AG04450 (cell line): ENCODE data around the gene HIF1A. TPM values are rescaled to one million over a fixed set of nuclear protein-coding genes. Genes with fewer than 3 reads are reported as not detected.

Experiments
- CTCF ChIA-PET: fragments of 300-600, 350-600 bp; formaldehyde crosslinking; extraction: SDS; loops from one replicate; lab custom pipeline; 2022; ENCODE audit warnings: antibody characterized with exemption, inconsistent platforms; lab: Charles Lee
- POLR2A ChIA-PET: fragments of 350-600 bp; formaldehyde crosslinking; extraction: SDS; loops from one replicate; lab custom pipeline; 2021; ENCODE audit warnings: antibody characterized with exemption, inconsistent platforms; lab: Yijun Ruan, JAX
- DNase-seq: peaks from one replicate; pipeline ENCODE4 v3.0.0-alpha.2; 2011; ENCODE audit warnings: low read depth, low spot score
- H3K27ac ChIP-seq: one replicate; pipeline ENCODE4 v1.5.1; 2012; ENCODE audit warnings: low read depth, low read length, control low read depth
- H3K27me3 ChIP-seq: one replicate; pipeline ENCODE4 v1.6.0; 2012; ENCODE audit warnings: low read length; ENCODE audit not compliant: control insufficient read depth, insufficient read depth
- H3K4me3 ChIP-seq: 2 replicates; pipeline ENCODE4 v1.5.1; 2011; ENCODE audit warnings: mild to moderate bottlenecking, low read depth, low read length, control low read depth
- H3K9me3 ChIP-seq: 2 replicates; pipeline ENCODE4 v1.5.1; 2012; ENCODE audit warnings: low read length; ENCODE audit not compliant: control insufficient read depth, insufficient read depth
- polyA plus RNA-seq: library from polyadenylated mRNA; depleted of rRNA; stranded (reverse); fragments of >200 nt; gene quantifications from 2 replicates; pipeline ENCODE4 v1.2.3, GENCODE V29; 2011
- TF ChIP-seq, protein P1 (sequence below): IDR thresholded peaks from 2 replicates; pipeline ENCODE4 v1.5.1; 2011; ENCODE audit warnings: low read depth, low read length, control low read depth, inconsistent platforms

Gene HIF1A
- polyA plus RNA-seq, 1 experiment, result 210 TPM

GRCh38 chr14:61649283-61649682, 46.0 kb upstream of the HIF1A start:
- POLR2A ChIA-PET, result no interaction called here
- Histone ChIP-seq H3K9me3 (no peaks in the 10 kb centered on the region), H3K27me3 (no peaks in the 10 kb centered on the region), H3K27ac (no peak overlapping the region), H3K4me3 (no peak overlapping the region)
- CTCF ChIA-PET, result no interaction called here
- DNase-seq, result no peak
- TF ChIP-seq, protein P1, sequence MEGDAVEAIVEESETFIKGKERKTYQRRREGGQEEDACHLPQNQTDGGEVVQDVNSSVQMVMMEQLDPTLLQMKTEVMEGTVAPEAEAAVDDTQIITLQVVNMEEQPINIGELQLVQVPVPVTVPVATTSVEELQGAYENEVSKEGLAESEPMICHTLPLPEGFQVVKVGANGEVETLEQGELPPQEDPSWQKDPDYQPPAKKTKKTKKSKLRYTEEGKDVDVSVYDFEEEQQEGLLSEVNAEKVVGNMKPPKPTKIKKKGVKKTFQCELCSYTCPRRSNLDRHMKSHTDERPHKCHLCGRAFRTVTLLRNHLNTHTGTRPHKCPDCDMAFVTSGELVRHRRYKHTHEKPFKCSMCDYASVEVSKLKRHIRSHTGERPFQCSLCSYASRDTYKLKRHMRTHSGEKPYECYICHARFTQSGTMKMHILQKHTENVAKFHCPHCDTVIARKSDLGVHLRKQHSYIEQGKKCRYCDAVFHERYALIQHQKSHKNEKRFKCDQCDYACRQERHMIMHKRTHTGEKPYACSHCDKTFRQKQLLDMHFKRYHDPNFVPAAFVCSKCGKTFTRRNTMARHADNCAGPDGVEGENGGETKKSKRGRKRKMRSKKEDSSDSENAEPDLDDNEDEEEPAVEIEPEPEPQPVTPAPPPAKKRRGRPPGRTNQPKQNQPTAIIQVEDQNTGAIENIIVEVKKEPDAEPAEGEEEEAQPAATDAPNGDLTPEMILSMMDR, result no peak

- Histone ChIP-seq H3K27ac (no peak overlapping the region), H3K9me3 (no peaks in the 10 kb centered on the region), H3K4me3 (no peak overlapping the region), H3K27me3 (no peaks in the 10 kb centered on the region)
- TF ChIP-seq, protein P1, result no peak
- ChIA-PET POLR2A (no interaction called here), CTCF (no interaction called here)
- DNase-seq, result no peak
Observed at GRCh38 chr14:61651355-61651754, 44.0 kb upstream of the HIF1A start.

DNA sequence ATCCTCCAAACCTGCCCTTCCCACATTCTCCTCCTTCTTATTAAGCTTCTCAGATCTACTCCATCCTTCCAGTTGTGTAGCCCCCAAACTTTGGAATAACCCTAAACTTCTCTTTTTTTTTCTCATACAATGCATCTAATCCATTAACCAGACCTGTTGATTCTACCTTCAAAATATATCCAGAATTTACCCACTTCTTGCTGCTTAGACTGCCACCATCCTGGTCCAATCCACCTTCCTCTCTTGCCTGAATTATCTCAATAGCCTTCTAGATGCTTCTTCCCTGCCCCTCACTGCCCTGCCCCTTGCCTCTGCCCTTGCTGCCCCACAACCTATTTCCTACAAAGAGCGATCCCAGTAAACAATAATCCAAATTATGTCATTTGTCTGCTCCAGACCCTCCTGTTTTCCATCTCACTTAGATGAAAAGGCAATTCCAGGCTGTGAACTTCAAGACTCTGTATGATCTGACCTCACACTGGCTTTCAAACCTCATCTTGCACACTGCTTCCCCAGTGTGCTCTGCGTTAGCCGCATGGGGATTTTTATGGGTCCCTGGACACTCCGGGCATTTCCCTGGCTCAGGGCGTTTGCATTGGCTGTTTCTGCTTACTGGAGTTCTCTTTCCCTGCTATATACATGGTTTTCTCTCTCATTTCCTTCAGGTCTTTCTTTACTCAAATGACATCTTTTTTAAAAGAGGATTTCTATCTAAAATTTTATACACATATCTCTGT, 42.6 kb upstream of the HIF1A start:
- Histone ChIP-seq H3K27ac (no peak overlapping the region), H3K4me3 (no peak overlapping the region), H3K9me3 (no peaks in the 10 kb centered on the region), H3K27me3 (no peaks in the 10 kb centered on the region)
- TF ChIP-seq, protein P1, result no peak
- ChIA-PET CTCF (no interaction called here), POLR2A (interaction anchor here (1.2 kb wide), 1 partner anchor 43 kb away, joined by 4 read pairs; no protein-coding TSS in a partner anchor)
- DNase-seq, result no peak

- TF ChIP-seq, protein P1, result no peak
- peak; percentile 53 for DNase-seq
- no peak overlapping the region for H3K4me3 ChIP-seq
- H3K27ac ChIP-seq, result no peak overlapping the region
- ChIA-PET POLR2A (interaction anchor here (0.6 to 1.2 kb wide), 2 partner anchors 37 to 44 kb away, joined by 4 to 5 read pairs; no protein-coding TSS in a partner anchor), CTCF (no interaction called here)
- no peaks in the 10 kb centered on the region for H3K27me3 ChIP-seq
- H3K9me3 ChIP-seq, result no peaks in the 10 kb centered on the region
Observed at GRCh38 chr14:61653507-61653906, 41.8 kb upstream of the HIF1A start.

DNA sequence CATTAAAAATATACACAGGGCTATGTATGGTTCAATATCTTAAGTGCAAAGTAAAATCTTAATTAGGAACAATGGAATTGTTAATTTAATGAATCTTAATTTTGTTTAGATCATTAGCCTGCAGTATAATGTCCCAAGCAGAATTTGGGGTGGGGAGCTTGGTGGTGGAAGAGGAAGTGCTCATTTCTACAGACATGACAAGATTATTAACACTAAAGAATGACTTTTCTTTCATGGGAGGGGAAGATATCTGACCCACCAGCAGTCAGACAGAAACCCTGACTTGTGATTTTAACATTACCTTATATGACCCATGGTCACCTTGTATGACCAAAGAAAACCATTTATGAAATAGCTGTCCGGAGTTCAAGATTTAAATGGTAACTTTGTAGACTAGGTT, 41.3 kb upstream of the HIF1A start:
- no peaks in the 10 kb centered on the region for H3K9me3 ChIP-seq
- H3K4me3 ChIP-seq, result no peak overlapping the region
- DNase-seq, result no peak
- TF ChIP-seq, protein P1, result no peak
- CTCF ChIA-PET, result no interaction called here
- H3K27me3 ChIP-seq, result no peaks in the 10 kb centered on the region
- POLR2A ChIA-PET, result interaction anchor here (0.6 to 1.2 kb wide), 2 partner anchors 36 to 45 kb away, joined by 4 to 5 read pairs; no protein-coding TSS in a partner anchor
- no peak overlapping the region for H3K27ac ChIP-seq
